Measurements from ENCODE around the gene CCDC85C. TPM values are rescaled to one million over a fixed set of nuclear protein-coding genes. Genes with fewer than 3 reads are reported as not detected.

Gene CCDC85C
- total and polyA plus RNA-seq, 10 of the 15 experiments (the other 5 are each of a cell fraction or from before 2014, with no cell fraction given): 0.03 to 3.6 (median 1.1) TPM

- TF ChIP-seq EZH2 (IDR thresholded peaks at IDR 0.05; ENCODE audit: borderline replicate concordance, control insufficient read depth, low read depth, low read length) (no peak), SMAD5 (IDR thresholded peaks at IDR 0.05; ENCODE audit: low read depth) (no peak), YY1 (IDR thresholded peaks at IDR 0.05; ENCODE audit: low read depth, low read length) (no peak), TAF1 (IDR thresholded peaks at IDR 0.05; ENCODE audit: borderline replicate concordance, low read depth, low read length) (no peak), ATF3 (IDR thresholded peaks at IDR 0.05; ENCODE audit: borderline replicate concordance, extremely low read depth, low read depth, low read length) (no peak)
Measured at GRCh38 chr14:99451234-99451633, 152.8 kb downstream of the CCDC85C start (continued).

GRCh38 chr14:99450266-99450665, 153.7 kb downstream of the CCDC85C start:
- Histone ChIP-seq H3K27me3 (replicated peaks in 1 of 2; ENCODE audit: control insufficient read depth in 2 of 2, insufficient read depth in 2 of 2, low read length in 1 of 2) (no peaks in the 10 kb centered on the region), H3K36me3 (ENCODE audit: control insufficient read depth in 2 of 2, insufficient read depth in 2 of 2, low read length in 1 of 2) (peaks cover 8 to 11% of the 10 kb centered on the region in 2 experiments; a peak in 3 of 4 replicates), H2AFZ (ENCODE audit: control insufficient read depth, low read depth, low read length) (no peak overlapping the region), H4K20me1 (ENCODE audit: control insufficient read depth, insufficient read depth) (no peaks in the 10 kb centered on the region), H3K27ac (ENCODE audit: control insufficient read depth, insufficient read depth) (no peak overlapping the region), H3K4me3 (no peak overlapping the region), H3K9me3 (replicated peaks; ENCODE audit: control insufficient read depth, insufficient read depth, low read length) (no peaks in the 10 kb centered on the region), H3K4me2 (ENCODE audit: control insufficient read depth, insufficient read depth) (no peak overlapping the region), H3K9ac (ENCODE audit: control insufficient read depth, insufficient read depth, low read length) (no peak overlapping the region), H3K4me1 (ENCODE audit: control insufficient read depth, insufficient read depth, low read length) (no peaks in the 10 kb centered on the region), H3K79me2 (ENCODE audit: control insufficient read depth, insufficient read depth, low read length) (no peaks in the 10 kb centered on the region)
- in situ Hi-C loops (cut with MboI) (no loop called here), intact Hi-C loops (cut with micrococcal nuclease; ENCODE audit: unreplicated experiment) (no loop called here)
- no peak for DNase-seq (ENCODE audit: low read depth, low spot score)
- CTCF ChIA-PET: interaction anchor here (2.0 kb wide), 1 partner anchor 34 kb away, joined by 4 read pairs; no protein-coding TSS in a partner anchor
- WGBS (ENCODE audit: insufficient coverage, insufficient replicate concordance, low lambda C conversion rate, missing lambda C conversion rate): 95% methylated on average over 3 of the region's 3 CpGs
- TF ChIP-seq EGR1 (IDR thresholded peaks at IDR 0.05; ENCODE audit: borderline replicate concordance in 1 of 2, low read depth in 2 of 2, low read length in 2 of 2) (no peak), MEF2A (IDR thresholded peaks at IDR 0.05; ENCODE audit: insufficient read depth, low read depth, low read length) (no peak), CTCF (IDR thresholded peaks at IDR 0.05 in 2 of 3, conservative IDR thresholded peaks at IDR 0.05 in 1 of 3; ENCODE audit: control insufficient read depth in 2 of 3, extremely low read depth in 1 of 3, insufficient read depth in 1 of 3, low read depth in 3 of 3, low read length in 3 of 3) (no peak)
- FAIRE-seq: no peak
- SMC1A ChIA-PET (ENCODE audit: uncharacterized antibody, unreplicated experiment): no interaction called here
- ATAC-seq: no peak
- BruUV-seq (replicated peaks): no TSS peak
- RAD21 ChIA-PET (ENCODE audit: unreplicated experiment): no interaction called here
- POLR2A ChIA-PET: interaction anchor here (0.6 kb wide), 1 partner anchor 71 kb away, joined by 3 read pairs; no protein-coding TSS in a partner anchor

Small RNAs within 50 kb of the gene (small RNA-seq; reads per million reads assigned to genes)
- gene RF00019: not detected

Other genes with a start within 250 kb of the CCDC85C start
- gene SETD3, start 123.3 kb downstream of the CCDC85C start, total RNA-seq (2014; rRNA removed): 31.4 and 39.8 TPM in 2 replicates
- gene SETD3, start 123.3 kb downstream of the CCDC85C start, total RNA-seq (2014; rRNA removed; fragmentation: Illumina TruSeq; extraction: Trizol): 43.9 and 44.1 TPM in 2 replicates
- gene SETD3, start 123.3 kb downstream of the CCDC85C start, total RNA-seq (2021): 39.7 and 40.2 TPM in 2 replicates
- gene SETD3, start 123.3 kb downstream of the CCDC85C start, polyA plus RNA-seq (2011; rRNA removed): 32.0 and 32.1 TPM in 2 replicates
- 42.6 and 49.4 TPM in 2 replicates for gene SETD3, start 123.3 kb downstream of the CCDC85C start, polyA plus RNA-seq (2014; fragmentation: Illumina TruSeq; extraction: Trizol)
- 10 to 100 TPM; 11.3 to 17.3 TPM for gene SETD3, start 123.3 kb downstream of the CCDC85C start, polyA plus RNA-seq (2014; fragmentation: Nextera tagmentation; extraction: Ambion mirVana)
- gene SETD3, start 123.3 kb downstream of the CCDC85C start, polyA plus RNA-seq (2014; rRNA removed): 23.5 and 33.3 TPM in 2 replicates
- gene SETD3, start 123.3 kb downstream of the CCDC85C start, polyA plus RNA-seq (2016; fragmentation: Nextera tagmentation; extraction: Ambion mirVana): 10 to 100 TPM; 41.3 to 44.2 TPM
- gene CCNK, start 122.8 kb downstream of the CCDC85C start, total RNA-seq (2014; rRNA removed): 22.4 and 23.1 TPM in 2 replicates
- 14.1 and 18.3 TPM in 2 replicates for gene CCNK, start 122.8 kb downstream of the CCDC85C start, total RNA-seq (2014; rRNA removed; fragmentation: Illumina TruSeq; extraction: Trizol)
- 74.6 and 83.1 TPM in 2 replicates for gene CCNK, start 122.8 kb downstream of the CCDC85C start, total RNA-seq (2021)
- gene CCNK, start 122.8 kb downstream of the CCDC85C start, polyA plus RNA-seq (2011; rRNA removed): 10.0 and 10.8 TPM in 2 replicates
- gene CCNK, start 122.8 kb downstream of the CCDC85C start, polyA plus RNA-seq (2014; fragmentation: Illumina TruSeq; extraction: Trizol): 85.1 and 88.0 TPM in 2 replicates
- gene CCNK, start 122.8 kb downstream of the CCDC85C start, polyA plus RNA-seq (2014; fragmentation: Nextera tagmentation; extraction: Ambion mirVana): 10 to 100 TPM; 15.5 to 21.2 TPM
- gene CCNK, start 122.8 kb downstream of the CCDC85C start, polyA plus RNA-seq (2014; rRNA removed): 22.5 TPM in 2 replicates
- gene CCNK, start 122.8 kb downstream of the CCDC85C start, polyA plus RNA-seq (2016; fragmentation: Nextera tagmentation; extraction: Ambion mirVana): 10 to 100 TPM; 31.2 to 32.6 TPM
- not detected in 2 replicates for gene HHIPL1, start 40.9 kb upstream of the CCDC85C start, total RNA-seq (2014; rRNA removed)
- gene HHIPL1, start 40.9 kb upstream of the CCDC85C start, total RNA-seq (2014; rRNA removed; fragmentation: Illumina TruSeq; extraction: Trizol): not detected in 2 replicates
- not detected in 2 replicates for gene HHIPL1, start 40.9 kb upstream of the CCDC85C start, total RNA-seq (2021)
- 0.03 TPM in 1 of 2 replicates, not detected in the other for gene HHIPL1, start 40.9 kb upstream of the CCDC85C start, polyA plus RNA-seq (2011; rRNA removed)
- not detected in 2 replicates for gene HHIPL1, start 40.9 kb upstream of the CCDC85C start, polyA plus RNA-seq (2014; fragmentation: Illumina TruSeq; extraction: Trizol)
- gene HHIPL1, start 40.9 kb upstream of the CCDC85C start, polyA plus RNA-seq (2014; fragmentation: Nextera tagmentation; extraction: Ambion mirVana): not detected
- not detected in 2 replicates for gene HHIPL1, start 40.9 kb upstream of the CCDC85C start, polyA plus RNA-seq (2014; rRNA removed)
- under 1 TPM in 1 of 2 experiments, not detected in 1; 0.09 TPM for gene HHIPL1, start 40.9 kb upstream of the CCDC85C start, polyA plus RNA-seq (2016; fragmentation: Nextera tagmentation; extraction: Ambion mirVana)
- gene CYP46A1, start 80.1 kb upstream of the CCDC85C start, total RNA-seq (2014; rRNA removed): not detected in 2 replicates
- gene CYP46A1, start 80.1 kb upstream of the CCDC85C start, total RNA-seq (2014; rRNA removed; fragmentation: Illumina TruSeq; extraction: Trizol): not detected in 2 replicates
- not detected in 2 replicates for gene CYP46A1, start 80.1 kb upstream of the CCDC85C start, total RNA-seq (2021)
- 0.01 and 0.04 TPM in 2 replicates for gene CYP46A1, start 80.1 kb upstream of the CCDC85C start, polyA plus RNA-seq (2011; rRNA removed)
- gene CYP46A1, start 80.1 kb upstream of the CCDC85C start, polyA plus RNA-seq (2014; fragmentation: Illumina TruSeq; extraction: Trizol): not detected in 2 replicates
- not detected for gene CYP46A1, start 80.1 kb upstream of the CCDC85C start, polyA plus RNA-seq (2014; fragmentation: Nextera tagmentation; extraction: Ambion mirVana)
- gene CYP46A1, start 80.1 kb upstream of the CCDC85C start, polyA plus RNA-seq (2014; rRNA removed): not detected in 2 replicates
- gene CYP46A1, start 80.1 kb upstream of the CCDC85C start, polyA plus RNA-seq (2016; fragmentation: Nextera tagmentation; extraction: Ambion mirVana): under 1 TPM in 1 of 2 experiments, not detected in 1; 0.11 TPM
- gene EML1, start 189.2 kb upstream of the CCDC85C start, total RNA-seq (2014; rRNA removed): 0.16 TPM in 1 of 2 replicates, not detected in the other
- gene EML1, start 189.2 kb upstream of the CCDC85C start, total RNA-seq (2014; rRNA removed; fragmentation: Illumina TruSeq; extraction: Trizol): 0.13 TPM in 1 of 2 replicates, not detected in the other
- 0.21 TPM in 1 of 2 replicates, not detected in the other for gene EML1, start 189.2 kb upstream of the CCDC85C start, total RNA-seq (2021)
- gene EML1, start 189.2 kb upstream of the CCDC85C start, polyA plus RNA-seq (2011; rRNA removed): 2.9 and 3.4 TPM in 2 replicates
- gene EML1, start 189.2 kb upstream of the CCDC85C start, polyA plus RNA-seq (2014; fragmentation: Illumina TruSeq; extraction: Trizol): 0.10 TPM in 1 of 2 replicates, not detected in the other
- gene EML1, start 189.2 kb upstream of the CCDC85C start, polyA plus RNA-seq (2014; fragmentation: Nextera tagmentation; extraction: Ambion mirVana): under 1 TPM; 0.05 to 0.16 TPM
- 0.28 TPM in 1 of 2 replicates, not detected in the other for gene EML1, start 189.2 kb upstream of the CCDC85C start, polyA plus RNA-seq (2014; rRNA removed)
- gene EML1, start 189.2 kb upstream of the CCDC85C start, polyA plus RNA-seq (2016; fragmentation: Nextera tagmentation; extraction: Ambion mirVana): under 1 TPM; 0.09 to 0.11 TPM

Data from GM12878 (cell line).